IMR-90 (cell line): ENCODE measurements around the gene CTF1. TPM values are rescaled to one million over a fixed set of nuclear protein-coding genes. Genes with fewer than 3 reads are reported as not detected.
A peak's percentile ranks its signal among the peaks of the same experiment; 100 is the strongest.

Source experiments
- ATAC-seq: fragments of 200-7000 bp; cut with Tn5 transposase; 2 replicates; pipeline ENCODE4 v1.9.1; 2020; ENCODE audit warnings: low read depth, mild to moderate bottlenecking, moderate library complexity
- BruUV-seq: library from RNA; stranded (reverse); fragments of 400-500 nt; replicated peaks from 2 replicates; lab custom pipeline; 2021; lab: Mats Ljungman, UMichigan
- CTCF ChIA-PET: fragments of 300-600 bp; formaldehyde crosslinking; extraction: SDS; loops from one replicate; lab custom pipeline; 2021; ENCODE audit warnings: antibody characterized with exemption; lab: Yijun Ruan, JAX
- POLR2A ChIA-PET: fragments of 300-600 bp; sonication (Branson Sonifier 250); formaldehyde crosslinking; loops from one replicate; lab custom pipeline; 2022; ENCODE audit warnings: antibody characterized with exemption; ENCODE audit not compliant: unreplicated experiment; lab: Charles Lee
- DNase-seq: peaks from one replicate; pipeline ENCODE4 v3.0.0; 2013
- H2AFZ ChIP-seq: replicated peaks from 2 replicates; pipeline ENCODE3; 2013; ENCODE audit warnings: low read length, mild to moderate bottlenecking; ENCODE audit not compliant: poor library complexity
- H2AK5ac ChIP-seq: 2 replicates; pipeline ENCODE4 v1.6.1; 2013; ENCODE audit warnings: low read depth, low read length, inconsistent platforms
- H2AK9ac ChIP-seq: replicated peaks from 2 replicates; pipeline ENCODE3; 2013; ENCODE audit warnings: mild to moderate bottlenecking, low read depth, low read length, moderate library complexity; ENCODE audit not compliant: poor library complexity
- H2BK120ac ChIP-seq: 2 replicates; pipeline ENCODE4 v1.6.1; 2013; ENCODE audit warnings: low read depth, low read length, inconsistent platforms
- H2BK15ac ChIP-seq: 3 replicates; pipeline ENCODE4 v1.6.1; 2013; ENCODE audit warnings: low read depth, low read length, inconsistent platforms
- H2BK20ac ChIP-seq: 2 replicates; pipeline ENCODE4 v1.6.1; 2013; ENCODE audit warnings: low read depth, mild to moderate bottlenecking, inconsistent platforms, low read length, moderate library complexity
- H2BK5ac ChIP-seq: 2 replicates; pipeline ENCODE4 v1.6.1; 2013; ENCODE audit warnings: mild to moderate bottlenecking, low read depth, low read length, inconsistent platforms; ENCODE audit not compliant: poor library complexity, severe bottlenecking
- H3K14ac ChIP-seq: replicated peaks from 2 replicates; pipeline ENCODE4 v1.6.1; 2013; ENCODE audit warnings: low read depth, low read length, inconsistent platforms
- H3K18ac ChIP-seq: 2 replicates; pipeline ENCODE4 v1.6.1; 2013; ENCODE audit warnings: low read depth, low read length, control low read depth
- H3K23ac ChIP-seq: 2 replicates; pipeline ENCODE4 v1.6.1; 2013; ENCODE audit warnings: low read depth, low read length, inconsistent platforms
- H3K27ac ChIP-seq: 2 replicates; pipeline ENCODE4 v1.5.1; 2013; ENCODE audit warnings: mild to moderate bottlenecking, control low read depth, low read length; ENCODE audit not compliant: insufficient read depth
- H3K27me3 ChIP-seq: 2 replicates; pipeline ENCODE4 v1.6.1; 2013; ENCODE audit warnings: low read length; ENCODE audit not compliant: control insufficient read depth, insufficient read depth
- H3K36me3 ChIP-seq: 2 replicates; pipeline ENCODE4 v1.6.1; 2013; ENCODE audit warnings: low read length, mixed read lengths; ENCODE audit not compliant: control insufficient read depth, insufficient read depth
- H3K4ac ChIP-seq: 2 replicates; pipeline ENCODE4 v1.6.1; 2013; ENCODE audit warnings: low read depth, low read length, inconsistent platforms
- H3K4me1 ChIP-seq: 2 replicates; pipeline ENCODE4 v1.6.1; 2013; ENCODE audit warnings: low read length, mixed read lengths; ENCODE audit not compliant: control insufficient read depth, insufficient read depth
- H3K4me2 ChIP-seq: 2 replicates; pipeline ENCODE4 v1.6.1; 2013; ENCODE audit warnings: low read depth, mild to moderate bottlenecking, control low read depth, low read length, moderate library complexity
- H3K4me3 ChIP-seq: 2 replicates; pipeline ENCODE4 v1.5.1; 2013; ENCODE audit warnings: low read depth, mild to moderate bottlenecking, control low read depth, low read length, moderate library complexity; ENCODE audit not compliant: insufficient read depth
- H3K56ac ChIP-seq: 2 replicates; pipeline ENCODE4 v1.6.1; 2013; ENCODE audit warnings: low read length, inconsistent platforms; ENCODE audit not compliant: insufficient read depth; ENCODE audit errors: extremely low read depth
- H3K79me1 ChIP-seq, 2 experiments: 2 replicates each; pipeline ENCODE4 v1.6.1; 2013; ENCODE audit warnings: low read length in 2 of 2, inconsistent platforms in 1 of 2, low read depth in 1 of 2
- H3K9ac ChIP-seq: 2 replicates; pipeline ENCODE4 v1.6.1; 2013; ENCODE audit warnings: low read depth, low read length, control low read depth
- H3K9me1 ChIP-seq: 2 replicates; pipeline ENCODE4 v1.6.1; 2013; ENCODE audit warnings: low read length, inconsistent platforms; ENCODE audit not compliant: insufficient read depth
- H3K9me3 ChIP-seq: 2 replicates; pipeline ENCODE4 v1.6.1; 2013; ENCODE audit warnings: low read length; ENCODE audit not compliant: control insufficient read depth, insufficient read depth
- H4K20me1 ChIP-seq: 2 replicates; pipeline ENCODE4 v1.6.1; 2013; ENCODE audit warnings: low read length, inconsistent platforms; ENCODE audit not compliant: insufficient read depth
- H4K5ac ChIP-seq: 2 replicates; pipeline ENCODE4 v1.6.1; 2013; ENCODE audit warnings: mild to moderate bottlenecking, low read depth, low read length, control low read depth
- H4K8ac ChIP-seq, 2 experiments: 2 replicates each; pipeline ENCODE4 v1.6.1; 2013; ENCODE audit warnings: low read depth in 2 of 2, low read length in 2 of 2, control low read depth in 1 of 2, inconsistent platforms in 1 of 2
- H4K91ac ChIP-seq: 2 replicates; pipeline ENCODE4 v1.6.1; 2013; ENCODE audit warnings: low read depth, low read length, inconsistent platforms; ENCODE audit not compliant: insufficient read depth
- BHLHE40 ChIP-seq: fragments of 150-350 bp; IDR thresholded peaks from 2 replicates; pipeline ENCODE4 v1.6.1; 2016; ENCODE audit warnings: mild to moderate bottlenecking, low read depth, low read length
- CHD1 ChIP-seq: IDR thresholded peaks from 2 replicates; pipeline ENCODE4 v1.6.1; 2012; ENCODE audit warnings: low read depth, low read length, improper control_type of control experiment
- CTCF ChIP-seq: conservative IDR thresholded peaks from 2 replicates; pipeline ENCODE4 v1.5.1; 2012; ENCODE audit warnings: mild to moderate bottlenecking, low read depth, low read length, improper control_type of control experiment
- ELK1 ChIP-seq: fragments of 150-350 bp; IDR thresholded peaks from 2 replicates; pipeline ENCODE4 v1.6.1; 2016; ENCODE audit warnings: low read depth, mild to moderate bottlenecking, low read length, moderate library complexity, borderline replicate concordance
- FOS ChIP-seq: fragments of 150-350 bp; IDR thresholded peaks from 2 replicates; pipeline ENCODE4 v1.6.1; 2016; ENCODE audit warnings: low read depth, low read length
- MXI1 ChIP-seq: IDR thresholded peaks from 2 replicates; pipeline ENCODE4 v1.6.1; 2012; ENCODE audit warnings: low read depth, mild to moderate bottlenecking, low read length, moderate library complexity, borderline replicate concordance
- NFE2L2 ChIP-seq: fragments of 150-350 bp; IDR thresholded peaks from 2 replicates; pipeline ENCODE4 v1.6.1; 2016; ENCODE audit warnings: low read depth, mild to moderate bottlenecking, low read length
- RAD21 ChIP-seq: IDR thresholded peaks from 2 replicates; pipeline ENCODE4 v1.6.1; 2012; ENCODE audit warnings: low read length, improper control_type of control experiment
- RCOR1 ChIP-seq: IDR thresholded peaks from 2 replicates; pipeline ENCODE4 v1.6.1; 2012; ENCODE audit warnings: mild to moderate bottlenecking, low read length, improper control_type of control experiment; ENCODE audit not compliant: insufficient replicate concordance
- RFX5 ChIP-seq: IDR thresholded peaks from 2 replicates; pipeline ENCODE4 v1.8.0; 2012; ENCODE audit warnings: low read depth, mild to moderate bottlenecking, low read length, moderate library complexity
- SMC3 ChIP-seq: fragments of 150-350 bp; IDR thresholded peaks from 2 replicates; pipeline ENCODE4 v1.6.1; 2016; ENCODE audit warnings: low read depth, mild to moderate bottlenecking, antibody characterized with exemption, low read length, moderate library complexity
- USF2 ChIP-seq: fragments of 150-350 bp; IDR thresholded peaks from 2 replicates; pipeline ENCODE4 v1.6.1; 2017; ENCODE audit warnings: mild to moderate bottlenecking, antibody characterized with exemption, low read length, low read depth
- WGBS, 2 experiments: methylation state at CpG; one replicate each; pipeline versions ENCODE4 v1.1.5 to v1.1.7; 2013; ENCODE audit warnings: missing lambda C conversion rate in 2 of 2; ENCODE audit not compliant: insufficient read length in 1 of 2; ENCODE audit errors: extremely low coverage in 2 of 2; 5-methylcytosine and 5-hydroxymethylcytosine counted together
- dilution Hi-C: fragments of 300-500 bp; cut with HindIII; formaldehyde crosslinking; loops from one replicate; pipeline ENCODE4 v1.14.3; 2018; ENCODE audit warnings: low sequenced_read_pairs; ENCODE audit not compliant: unreplicated experiment
- in situ Hi-C: fragments of 300-500 bp; cut with MboI; formaldehyde crosslinking; loops from 3 replicates; pipeline ENCODE4 v1.14.3; 2019; ENCODE audit warnings: low sequenced_read_pairs, inconsistent platforms, mixed read lengths
- intact Hi-C: fragments of 100-400 bp; cut with micrococcal nuclease; formaldehyde crosslinking; loops from 2 replicates; pipeline ENCODE4 v1.10.0; 2022
- polyA plus RNA-seq, 3 experiments: library from polyadenylated mRNA; depleted of rRNA; stranded (reverse); fragments of >200 nt; gene quantifications; 2 replicates each; pipeline ENCODE4 v1.2.3, GENCODE V29; 2012; ENCODE audit warnings: low replicate concordance in 1 of 3
- total RNA-seq: library from RNA; depleted of rRNA; stranded (reverse); fragments of >200 nt; gene quantifications from 2 replicates; pipeline ENCODE4 v1.2.3, GENCODE V29; 2012

The CTF1 gene
- total and polyA plus RNA-seq, 2 of the 4 experiments (the other 2 are of a cell fraction): 0.18 to 12.9 TPM

GRCh38 chr16:30902029-30902972 is 5.9 kb downstream of the CTF1 start:
- Histone ChIP-seq H2AK9ac (peak overlapping the region; percentile 94), H3K23ac (no peak overlapping the region), H3K18ac (peak overlapping the region; percentile 32), H4K20me1 (0 out of 2 replicates have a peak, but pooled peaks cover 3% of the 10 kb centered on the region), H3K9ac (peak overlapping the region; percentile 47), H2AFZ (peak overlapping the region; percentile 97), H3K9me3 (no peaks in the 10 kb centered on the region), H4K91ac (peak overlapping the region; percentile 80), H2BK15ac (no peak overlapping the region), H3K27me3 (no peaks in the 10 kb centered on the region), H3K4me3 (peak overlapping the region; percentile 39), H3K9me1 (peaks cover 9% of the 10 kb centered on the region), H2AK5ac (peak overlapping the region; percentile 63; the same call in 1 of the 2 replicates), H3K4ac (peak overlapping the region; percentile 91), H2BK20ac (no peak overlapping the region; the same call in 1 of the 2 replicates), H2BK5ac (peak overlapping the region; percentile 49), H3K4me2 (peak overlapping the region; percentile 71), H3K36me3 (no peaks in the 10 kb centered on the region), H3K4me1 (peaks cover 4% of the 10 kb centered on the region; the same call in 1 of the 2 replicates), H2BK120ac (no peak overlapping the region), H3K14ac (peak overlapping the region; percentile 90), H4K5ac (peak overlapping the region; percentile 86), H3K56ac (peak overlapping the region; percentile 54; the same call in 1 of the 2 replicates), H3K27ac (peak overlapping the region; percentile 42), H4K8ac (peak overlapping the region; percentile 95 to 97), H3K79me1 (peaks cover 3 to 21% of the 10 kb centered on the region in 2 experiments; a peak in 2 of 4 replicates)
- BruUV-seq: no TSS peak
- in situ Hi-C loops: no loop called here
- CTCF ChIA-PET: interaction anchor here (0.8 to 1.5 kb wide), 6 partner anchors 10 to 57 kb away, joined by 3 to 9 read pairs (median 4); no protein-coding TSS in a partner anchor
- WGBS, 2 experiments: 17% methylated on average over 33 of the region's 99 CpGs; no CpG with 5 or more reads in 1 of the 2 experiments
- peak; percentile 98 for ATAC-seq
- dilution Hi-C loops: no loop called here
- DNase-seq: peak; percentile 63
- POLR2A ChIA-PET: interaction anchor here (0.5 to 1.2 kb wide), 5 partner anchors 22 to 125 kb away, joined by 3 to 5 read pairs (median 3); no protein-coding TSS in a partner anchor
- intact Hi-C loops: loop anchor here (1.0 kb wide), 1 partner anchor 58 kb away; no protein-coding TSS in a partner anchor
- TF ChIP-seq FOS (no peak), BHLHE40 (peak; percentile 83), MXI1 (peak; percentile 78), NFE2L2 (no peak), RFX5 (no peak), RAD21 (peak; percentile 61), SMC3 (peak; percentile 55), RCOR1 (no peak), CTCF (peak; percentile 70), USF2 (no peak), ELK1 (no peak), CHD1 (no peak)
